Activated naive CD4-positive, alpha-beta T cell treated with Interleukin-2 at 50 U/mL for 16 hours (primary cell): Measurements from ENCODE around the gene ATP8A2.
"Not testable (repeated sequence)": the region's sequence is repeated elsewhere in the genome, so short reads cannot be mapped to it uniquely, and the experiment has no call there.

ENCODE experiments used
- DNase-seq: peaks from one replicate; pipeline ENCODE4 v3.0.0-alpha.2; 2020

The ATP8A2 gene

GRCh38 chr13:25466880-25467279 is 95.1 kb downstream of the ATP8A2 start:
- no peak for DNase-seq

GRCh38 chr13:25468325-25469168 is 96.8 kb downstream of the ATP8A2 start:
- no peak for DNase-seq

DNA sequence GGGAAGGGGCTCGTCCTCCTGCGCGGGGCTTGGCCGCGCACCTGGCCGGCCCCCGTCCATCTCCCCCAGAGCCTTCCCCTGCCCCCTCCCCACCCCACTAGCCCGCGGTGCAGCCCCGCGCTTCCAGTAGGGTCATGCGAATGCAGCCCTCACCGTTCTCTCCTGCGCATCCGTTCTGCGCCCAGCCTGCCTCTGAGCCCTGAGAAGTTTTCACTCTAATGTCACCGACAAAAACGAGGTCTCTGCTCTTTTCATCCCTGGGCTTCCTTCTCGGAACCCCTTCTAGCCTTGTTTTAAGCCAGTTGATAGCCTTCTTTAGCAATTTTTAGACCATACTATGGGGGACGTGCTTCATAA is 97.4 kb downstream of the ATP8A2 start:
- DNase-seq, result no peak

GRCh38 chr13:25473864-25474263 is 102.1 kb downstream of the ATP8A2 start:
- no peak for DNase-seq

DNA sequence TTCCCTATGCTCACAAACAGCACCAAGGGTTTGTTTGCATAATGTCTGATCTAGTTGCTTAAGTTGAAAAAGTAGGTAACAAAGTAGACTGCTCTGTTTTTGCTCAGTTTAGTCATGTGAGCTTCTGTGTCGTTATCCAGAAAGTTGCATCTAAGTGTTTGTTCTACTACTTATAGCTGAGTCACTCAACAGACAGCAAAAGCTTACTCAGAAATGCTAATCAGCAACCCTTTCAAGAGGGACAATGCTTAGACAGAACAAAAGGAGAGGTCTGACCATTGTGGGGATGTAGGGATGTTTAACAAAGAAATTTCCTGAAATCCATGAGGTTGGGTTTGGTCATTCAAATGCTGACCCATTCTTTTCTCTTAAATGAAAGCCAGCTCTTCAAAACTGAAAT is 106.4 kb downstream of the ATP8A2 start:
- DNase-seq, result no peak

DNA sequence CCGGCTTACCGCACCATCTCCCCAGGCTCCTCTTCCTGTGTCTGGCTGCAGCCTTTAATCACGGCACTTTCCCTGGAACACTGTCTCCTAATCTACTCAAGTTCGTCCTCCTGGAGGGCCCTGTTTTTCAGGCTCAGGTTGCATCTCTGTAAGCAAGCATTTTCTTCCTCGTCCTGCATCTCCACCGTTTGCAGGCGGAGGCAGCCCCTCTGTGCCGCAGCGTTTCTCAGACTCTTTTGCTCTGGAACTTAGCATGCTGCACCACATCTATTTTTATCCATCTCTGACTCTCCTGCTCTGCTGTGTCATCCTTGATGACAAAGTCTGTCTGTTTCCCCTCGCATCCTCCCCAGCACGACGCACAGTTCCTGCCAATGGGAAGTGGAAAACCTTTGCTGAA is 117.5 kb downstream of the ATP8A2 start:
- DNase-seq, result no peak

- DNase-seq, result no peak
These were observed 118.5 kb downstream of the ATP8A2 start for GRCh38 chr13:25490236-25490635.

DNA sequence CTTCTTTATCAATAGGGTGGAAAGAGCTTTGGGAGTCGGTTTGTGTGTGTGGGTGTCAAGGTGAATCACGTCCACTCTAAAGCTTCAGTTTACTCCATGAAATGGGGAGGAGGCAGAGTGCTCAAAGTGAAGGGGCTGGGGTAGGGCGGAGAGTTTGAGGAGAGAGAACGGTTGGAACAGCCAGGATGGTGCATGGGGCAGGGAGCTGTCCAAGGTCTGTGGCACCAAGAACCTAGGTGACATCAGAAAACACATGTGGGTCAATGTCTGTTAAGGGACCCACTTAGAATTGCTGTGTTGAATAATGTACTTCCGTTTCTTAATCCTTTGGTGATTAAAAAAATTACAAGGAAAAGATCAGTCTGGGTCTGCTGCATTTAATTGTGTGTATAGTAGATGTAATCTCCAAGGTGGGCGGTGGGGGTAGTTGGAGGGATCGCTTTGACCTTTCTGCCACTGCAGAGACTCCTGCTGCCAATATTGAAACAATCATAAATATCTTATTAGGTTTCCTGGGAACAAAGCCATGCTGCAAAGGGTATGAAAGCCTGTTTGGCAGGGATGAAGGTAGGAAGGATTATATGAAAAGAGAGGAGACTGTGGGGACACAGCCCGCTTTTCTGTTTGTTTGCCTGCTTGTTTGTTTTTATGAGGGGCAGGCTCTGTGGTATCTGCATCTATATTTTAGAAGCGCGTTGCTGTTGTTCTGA is 122.3 kb downstream of the ATP8A2 start:
- DNase-seq, result no peak

- DNase-seq, result no peak
These were observed 123.1 kb downstream of the ATP8A2 start for GRCh38 chr13:25494698-25495411.

DNA sequence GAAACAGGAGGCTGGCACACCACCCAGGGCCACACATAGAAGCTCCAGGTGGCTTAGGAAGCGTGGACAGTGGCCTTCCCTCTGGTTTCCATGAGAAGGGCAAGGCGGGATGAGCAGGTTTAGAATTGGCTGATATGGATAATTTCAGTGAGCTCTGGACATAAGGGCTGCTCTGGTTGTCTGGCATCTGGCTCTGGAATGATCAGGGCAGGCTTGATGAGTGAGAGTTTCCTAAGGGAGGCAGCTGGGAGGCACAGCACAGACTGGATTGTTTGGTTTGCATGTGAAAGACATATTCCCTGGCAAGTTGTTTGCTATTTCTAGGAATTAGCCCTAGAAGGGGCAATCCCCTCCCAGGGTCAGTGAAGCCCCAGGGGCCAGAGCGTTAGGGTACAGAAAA is 129.5 kb downstream of the ATP8A2 start:
- no peak for DNase-seq

DNA sequence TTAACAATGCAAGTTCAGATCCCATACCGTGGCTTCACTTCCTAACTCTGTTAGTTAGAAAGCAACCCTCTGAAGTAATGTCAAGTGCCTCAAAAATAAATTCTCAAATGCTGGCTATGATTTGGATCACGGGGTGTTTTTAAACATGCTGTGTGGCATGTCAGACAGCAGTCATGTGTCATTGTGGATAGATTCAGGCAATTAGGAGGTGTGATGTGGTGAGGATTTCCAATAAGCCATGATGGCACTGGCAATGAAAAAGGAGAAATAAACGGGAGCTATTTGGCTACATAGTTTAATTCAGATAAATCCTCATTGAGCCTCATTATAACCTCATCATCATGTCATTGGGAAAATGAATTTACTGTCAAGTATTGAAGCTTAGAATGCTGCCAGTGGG is 130.3 kb downstream of the ATP8A2 start:
- DNase-seq, result no peak

DNA sequence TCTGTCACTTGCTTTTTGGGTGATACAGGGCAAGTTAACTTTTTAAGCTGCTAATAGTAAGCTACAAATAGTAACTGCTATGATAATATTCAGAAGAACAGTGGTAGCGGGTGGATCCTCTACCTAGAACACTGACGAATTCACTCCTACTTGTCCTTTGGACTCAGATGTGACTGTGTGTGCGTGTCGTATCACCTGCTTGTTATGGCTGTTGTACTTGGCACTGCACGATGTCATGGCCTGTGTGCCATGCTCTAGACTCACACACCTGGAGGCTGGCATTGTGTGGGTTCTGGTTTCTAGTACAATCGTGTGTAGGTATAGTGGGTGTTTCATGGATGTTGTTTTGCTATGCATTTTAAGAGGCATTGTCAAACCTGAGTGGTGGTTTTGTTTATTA is 130.8 kb downstream of the ATP8A2 start:
- DNase-seq, result no peak

DNA sequence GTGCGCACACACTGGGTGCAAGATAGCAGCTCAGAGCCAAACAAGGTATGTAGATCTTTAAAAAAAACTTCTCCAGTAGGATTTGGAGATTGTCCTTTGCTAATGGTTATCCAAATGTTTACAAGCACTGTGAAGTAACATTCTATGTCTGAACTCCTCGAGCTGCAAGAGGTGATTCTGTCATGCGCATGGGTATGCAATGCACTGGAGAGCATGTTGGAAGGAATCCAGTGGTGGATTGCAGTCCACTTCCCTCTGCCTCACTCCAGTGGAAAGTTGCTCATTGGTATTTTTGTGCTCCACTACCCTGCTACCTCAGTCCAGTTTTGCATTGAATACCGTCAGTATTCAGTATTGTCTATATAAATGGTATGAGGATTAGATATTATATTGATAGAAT is 132.1 kb downstream of the ATP8A2 start:
- no peak for DNase-seq

DNA sequence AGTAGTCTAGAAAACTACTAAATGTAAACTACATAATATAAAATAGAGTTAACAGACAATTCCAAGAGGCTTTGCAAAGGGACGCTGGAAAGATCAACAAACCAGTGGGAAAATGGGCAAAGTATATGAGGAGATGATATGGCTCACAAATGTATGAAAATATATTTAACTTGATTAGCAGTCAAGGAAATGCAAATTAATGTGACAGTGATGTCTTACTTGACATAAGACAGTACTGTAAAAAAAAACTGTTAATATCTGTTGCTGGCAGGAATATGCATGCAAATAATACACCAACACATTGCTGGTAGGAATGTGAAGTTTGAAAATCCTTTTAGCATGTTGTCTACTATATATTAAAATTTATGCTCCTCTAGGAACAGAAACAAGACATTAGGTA is 136.1 kb downstream of the ATP8A2 start:
- DNase-seq, result no peak

DNA sequence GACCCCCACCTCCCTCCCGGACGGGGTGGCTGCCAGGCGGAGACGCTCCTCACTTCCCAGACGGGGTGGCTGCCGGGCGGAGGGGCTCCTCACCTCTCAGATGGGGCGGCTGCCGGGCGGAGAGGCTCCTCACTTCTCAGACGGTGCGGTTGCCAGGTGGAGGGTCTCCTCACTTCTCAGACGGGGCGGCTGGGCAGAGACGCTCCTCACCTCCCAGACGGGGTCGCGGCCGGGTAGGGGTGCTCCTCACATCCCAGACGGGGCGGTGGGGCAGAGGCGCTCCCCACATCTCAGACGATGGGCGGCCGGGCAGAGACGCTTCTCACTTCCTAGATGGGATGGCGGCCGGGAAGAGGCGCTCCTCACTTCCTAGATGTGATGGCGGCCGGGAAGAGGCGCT is 141.3 kb downstream of the ATP8A2 start:
- DNase-seq, result not testable (repeated sequence)

GRCh38 chr13:25518441-25518840 is 146.7 kb downstream of the ATP8A2 start:
- no peak for DNase-seq

DNA sequence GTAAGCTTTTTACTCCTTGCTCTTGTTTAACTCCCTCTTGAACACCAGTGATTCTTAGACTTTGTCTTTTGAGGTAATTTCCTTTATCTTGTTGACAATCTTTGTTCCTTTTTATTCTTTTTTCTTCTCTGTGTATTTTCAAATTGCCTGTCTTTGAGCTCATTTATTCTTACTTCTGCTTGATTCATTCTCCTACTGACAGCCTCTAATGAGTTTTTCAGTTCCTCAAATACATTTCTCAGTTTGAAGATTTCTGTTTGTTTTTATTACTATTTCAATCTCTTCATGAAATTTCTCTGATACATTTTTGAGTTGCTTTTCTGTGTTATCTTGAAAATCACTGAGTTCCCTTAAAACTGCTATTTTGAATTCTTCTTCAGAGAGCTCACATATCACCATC is 154.1 kb downstream of the ATP8A2 start:
- no peak for DNase-seq

DNA sequence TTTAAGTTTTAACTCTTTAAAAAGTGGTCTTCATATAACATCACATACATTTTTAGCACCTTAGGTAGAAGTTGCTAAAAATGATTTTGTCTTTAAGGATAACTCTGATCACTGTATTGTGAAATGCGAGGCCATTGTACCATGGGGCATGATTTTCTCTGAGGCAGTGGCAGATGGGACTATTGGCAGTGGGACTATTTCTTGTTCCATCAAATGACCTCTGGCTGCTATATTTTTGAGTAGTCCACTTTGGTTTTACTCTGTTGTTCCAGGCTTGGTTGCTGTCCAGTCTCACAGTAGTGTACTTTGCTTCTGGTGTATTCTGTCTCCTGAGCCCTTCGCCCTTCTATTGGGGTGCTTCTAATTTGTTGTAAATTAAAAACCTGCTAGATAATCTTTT is 156.5 kb downstream of the ATP8A2 start:
- no peak for DNase-seq

DNA sequence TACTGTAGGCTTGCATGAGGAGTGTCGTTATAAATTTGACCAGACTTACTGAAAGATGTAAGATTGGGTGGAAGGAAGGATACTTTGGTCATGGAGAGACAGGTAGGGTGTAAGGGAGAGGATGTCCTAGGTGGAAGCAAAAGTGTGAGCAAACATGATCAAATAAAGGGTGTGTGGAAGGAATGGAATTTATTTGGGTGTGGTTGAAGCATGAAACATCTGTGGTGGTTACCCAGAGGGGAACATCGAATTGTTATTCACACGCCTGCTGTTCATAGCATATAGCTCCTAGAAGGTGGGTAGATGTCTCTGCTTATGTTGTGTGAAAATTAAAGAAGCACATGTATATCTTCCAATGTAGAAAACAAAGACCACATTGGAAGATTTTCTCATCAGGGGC is 157.7 kb downstream of the ATP8A2 start:
- DNase-seq, result no peak

GRCh38 chr13:25538276-25538675 is 166.5 kb downstream of the ATP8A2 start:
- no peak for DNase-seq

DNA sequence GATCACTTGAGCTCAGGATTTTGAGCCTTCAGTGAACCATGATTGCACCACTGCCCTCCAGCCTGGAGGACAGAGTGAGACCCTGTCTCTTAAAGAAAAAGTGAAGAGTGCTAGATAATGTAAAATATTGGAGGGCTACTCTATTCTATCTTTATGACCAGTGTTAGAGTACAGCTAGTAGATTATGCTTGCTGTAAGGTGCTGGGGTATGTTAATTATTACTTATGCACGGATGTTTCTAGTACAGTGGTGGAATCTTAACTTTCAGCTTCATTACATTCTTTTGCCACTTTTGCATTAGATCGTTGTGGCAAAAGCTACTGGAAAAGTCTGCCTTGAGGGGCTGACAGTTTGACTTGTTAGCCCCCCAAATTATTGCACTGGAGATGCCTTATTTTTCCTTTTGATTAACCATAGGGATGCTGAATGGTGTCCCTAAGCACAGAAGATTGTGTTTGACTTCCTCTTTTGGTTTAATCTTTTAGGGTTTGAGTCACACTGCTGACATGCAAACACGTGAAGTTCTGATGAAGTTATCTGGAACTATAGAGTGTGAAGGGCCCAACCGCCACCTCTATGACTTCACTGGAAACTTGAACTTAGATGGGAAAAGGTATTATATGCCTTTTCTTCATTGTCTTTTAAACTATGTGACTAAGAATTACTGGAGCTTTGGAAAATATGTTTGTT is 169.8 kb downstream of the ATP8A2 start:
- DNase-seq, result no peak

GRCh38 chr13:25548991-25549390 is 177.2 kb downstream of the ATP8A2 start:
- DNase-seq, result not testable (repeated sequence)

DNA sequence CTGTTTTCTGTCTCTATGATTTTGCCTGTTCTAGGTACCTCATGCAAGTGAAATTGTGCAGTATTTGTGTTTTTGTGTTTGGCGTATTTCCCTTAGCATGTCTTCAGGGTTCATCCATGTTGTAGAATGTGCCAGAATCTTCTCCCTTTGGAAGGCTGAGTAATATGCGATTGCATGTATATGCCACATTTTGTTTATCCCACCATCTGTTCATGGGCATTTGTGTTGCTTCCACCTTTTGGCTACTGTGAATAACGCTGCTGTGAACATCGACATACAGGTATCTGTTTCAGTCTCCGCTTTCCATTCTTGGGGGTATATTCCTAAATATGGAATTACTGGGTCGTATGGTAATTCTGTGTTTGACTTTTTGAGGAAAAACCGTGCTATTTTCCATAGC is 190.0 kb downstream of the ATP8A2 start:
- no peak for DNase-seq
